ENCODE data around the gene SLC12A7. TPM values are rescaled to one million over a fixed set of nuclear protein-coding genes. Genes with fewer than 3 reads are reported as not detected.

SLC12A7 gene
- total and polyA plus RNA-seq, 9 of the 15 experiments (the other 6 are each of a cell fraction or from before 2014, with no cell fraction given): 0.01 to 3.1 (median 0.56) TPM

GRCh38 chr5:1079486-1079885 is 32.4 kb downstream of the SLC12A7 start:
- Histone ChIP-seq H3K4me1 (replicated peaks in 1 of 2; ENCODE audit: control insufficient read depth in 2 of 2, insufficient read depth in 2 of 2, low read length in 2 of 2) (peaks cover 0 to 65% of the 10 kb centered on the region in 2 experiments; a peak in 2 of 5 replicates), H3K27ac (ENCODE audit: extremely low read depth, low read depth, low read length) (no peak overlapping the region), H4K20me1 (replicated peaks; ENCODE audit: control insufficient read depth, insufficient read depth, low read length) (0 out of 2 replicates have a peak, but pooled peaks cover 6% of the 10 kb centered on the region), H3K36me3 (ENCODE audit: control insufficient read depth, insufficient read depth, low read length) (no peaks in the 10 kb centered on the region), H3K9ac (ENCODE audit: insufficient read depth in 1 of 2, low read depth in 2 of 2, low read length in 2 of 2) (no peak overlapping the region), H2AFZ (ENCODE audit: low read depth, low read length) (no peak overlapping the region), H3K9me1 (ENCODE audit: control insufficient read depth, insufficient read depth, low read length) (no peaks in the 10 kb centered on the region), H3K79me2 (ENCODE audit: control insufficient read depth, insufficient read depth, low read length) (no peaks in the 10 kb centered on the region), H3K4me3 (no peak overlapping the region), H3K4me2 (ENCODE audit: insufficient read depth, low read length) (no peak overlapping the region), H3K27me3 (ENCODE audit: control insufficient read depth in 2 of 2, insufficient read depth in 2 of 2, low read length in 2 of 2) (peaks cover 3 to 62% of the 10 kb centered on the region in 2 experiments; a peak in 3 of 5 replicates), H3K9me3 (replicated peaks; ENCODE audit: control insufficient read depth, insufficient read depth, low read depth, low read length) (no peaks in the 10 kb centered on the region)
- FAIRE-seq (no peak), ATAC-seq (no peak), DNase-seq (ENCODE audit: extremely low read depth in 1 of 4, low spot score in 3 of 4) (no peak)
- in situ Hi-C loops (cut with MboI): no loop called here
- intact Hi-C loops (cut with micrococcal nuclease): no loop called here
- BruUV-seq (replicated peaks): no TSS peak
- ChIA-PET CTCF (ENCODE audit: low intra/inter-chr PET ratio) (no interaction called here), POLR2A (no interaction called here)
- no peak for TF ChIP-seq NFE2 (IDR thresholded peaks at IDR 0.05; ENCODE audit: low read depth)
- no peak for TF ChIP-seq RNF219 (CRISPR knock-in tag; IDR thresholded peaks at IDR 0.05)
- TF ChIP-seq ILF3 (IDR thresholded peaks at IDR 0.05; ENCODE audit: borderline replicate concordance): no peak
- no peak for TF ChIP-seq ETV1 (tag; conservative IDR thresholded peaks at IDR 0.05; ENCODE audit: low read depth)
- no peak for TF ChIP-seq SPI1 (IDR thresholded peaks at IDR 0.05; ENCODE audit: borderline replicate concordance, low read depth, low read length)
- no peak for TF ChIP-seq BRF1 (IDR thresholded peaks at IDR 0.05; ENCODE audit: borderline replicate concordance, extremely low read depth, insufficient read length)
- no peak for TF ChIP-seq PCBP1 (IDR thresholded peaks at IDR 0.05; ENCODE audit: low read depth, low read length, poor library complexity, severe bottlenecking)
- TF ChIP-seq MTA3 (IDR thresholded peaks at IDR 0.05; ENCODE audit: borderline replicate concordance): no peak
- WGBS (ENCODE audit: insufficient coverage, low coverage, missing lambda C conversion rate): 52% methylated on average over 18 of the region's 18 CpGs

All from K562 (cell line).